H1 (cell line): Measurements from ENCODE around the gene ANKRD17. TPM values are rescaled to one million over a fixed set of nuclear protein-coding genes. Genes with fewer than 3 reads are reported as not detected.

Experiments
- CTCF ChIA-PET: fragments of 300-600 bp; sonication (Branson Sonifier 250); formaldehyde crosslinking; loops from one replicate; lab custom pipeline; 2021; ENCODE audit not compliant: partially characterized antibody; lab: Charles Lee
- POLR2A ChIA-PET: fragments of 300-600 bp; sonication (Branson Sonifier 250); formaldehyde crosslinking; loops from one replicate; lab custom pipeline; 2021; ENCODE audit warnings: inconsistent platforms; ENCODE audit not compliant: partially characterized antibody; lab: Charles Lee
- DNase-seq, 2 experiments: peaks; one replicate each; pipeline versions ENCODE4 v3.0.0 to v3.0.0-alpha.2; 2010 to 2022; ENCODE audit warnings: low spot score in 2 of 2, low read depth in 1 of 2, mixed read lengths in 1 of 2
- FAIRE-seq: peaks from 2 replicates; lab custom pipeline; 2011; peaks lifted over from hg19 to GRCh38; lab: Jason Lieb, UNC
- H2AFZ ChIP-seq: 2 replicates; pipeline ENCODE4 v1.8.1; 2012; ENCODE audit warnings: low read length, inconsistent platforms
- H2AK5ac ChIP-seq: 2 replicates; pipeline ENCODE4 v1.6.1; 2013; ENCODE audit warnings: low read depth, low read length
- H2BK120ac ChIP-seq: replicated peaks from 2 replicates; pipeline ENCODE3; 2013; ENCODE audit warnings: low read depth, low read length, inconsistent platforms
- H2BK12ac ChIP-seq: 2 replicates; pipeline ENCODE4 v1.6.1; 2013; ENCODE audit warnings: low read depth, low read length
- H2BK15ac ChIP-seq: 2 replicates; pipeline ENCODE4 v1.6.1; 2013; ENCODE audit warnings: low read length
- H2BK20ac ChIP-seq: 2 replicates; pipeline ENCODE4 v1.6.1; 2013; ENCODE audit warnings: low read length
- H2BK5ac ChIP-seq: 2 replicates; pipeline ENCODE4 v1.6.1; 2013; ENCODE audit warnings: low read depth, low read length
- H3K14ac ChIP-seq: 2 replicates; pipeline ENCODE4 v1.6.1; 2013; ENCODE audit warnings: inconsistent platforms; ENCODE audit not compliant: insufficient read length
- H3K18ac ChIP-seq: 2 replicates; pipeline ENCODE4 v1.6.1; 2013; ENCODE audit warnings: low read length; ENCODE audit errors: extremely low read depth
- H3K23ac ChIP-seq: 2 replicates; pipeline ENCODE4 v1.6.1; 2013; ENCODE audit warnings: inconsistent platforms; ENCODE audit not compliant: insufficient read length
- H3K23me2 ChIP-seq: 2 replicates; pipeline ENCODE4 v1.6.1; 2013; ENCODE audit warnings: low read depth, low read length
- H3K27ac ChIP-seq: 2 replicates; pipeline ENCODE4 v1.6.1; 2011; ENCODE audit warnings: low read depth, low read length, inconsistent platforms
- H3K27me3 ChIP-seq, 4 experiments: replicated peaks in 1 of 4; 1 replicate in 1 of 4; 2 replicates in 3 of 4; pipeline versions ENCODE4 v1.6.1 to v1.8.1; 2011 to 2013; ENCODE audit warnings: low read length in 3 of 4, mild to moderate bottlenecking in 3 of 4, inconsistent platforms in 2 of 4, mixed read lengths in 2 of 4, moderate library complexity in 1 of 4; ENCODE audit not compliant: control insufficient read depth in 3 of 4, insufficient read depth in 3 of 4; ENCODE audit errors: extremely low read depth in 1 of 4
- H3K36me3 ChIP-seq, 4 experiments: 2 replicates each; pipeline versions ENCODE4 v1.6.1 to v1.8.1; 2011 to 2013; ENCODE audit warnings: mild to moderate bottlenecking in 4 of 4, low read length in 3 of 4, moderate library complexity in 2 of 4, control low read depth in 1 of 4, inconsistent platforms in 1 of 4; ENCODE audit not compliant: insufficient read depth in 4 of 4, control insufficient read depth in 2 of 4
- H3K4ac ChIP-seq: replicated peaks from 2 replicates; pipeline ENCODE3; 2013; ENCODE audit warnings: low read length, low read depth, mixed read lengths, inconsistent platforms; ENCODE audit not compliant: insufficient read length
- H3K4me1 ChIP-seq, 4 experiments: replicated peaks in 1 of 4; 1 replicate in 1 of 4; 2 replicates in 3 of 4; pipeline versions ENCODE4 v1.6.1 to v1.8.1; 2011 to 2013; ENCODE audit warnings: low read length in 3 of 4, inconsistent platforms in 2 of 4, mixed read lengths in 1 of 4; ENCODE audit not compliant: insufficient read depth in 4 of 4, control insufficient read depth in 3 of 4
- H3K4me2 ChIP-seq, 2 experiments: 2 replicates each; pipeline versions ENCODE4 v1.6.1 to v1.8.1; 2011 to 2013; ENCODE audit warnings: low read depth in 2 of 2, low read length in 2 of 2, control low read depth in 1 of 2, inconsistent platforms in 1 of 2, mild to moderate bottlenecking in 1 of 2; ENCODE audit not compliant: insufficient read depth in 1 of 2
- H3K4me3 ChIP-seq, 4 experiments: fragments of 200-600, 300-600 bp in 1 of 4; sonication (generic), shearing (Covaris generic), sonication (Bioruptor Twin) in 1 of 4; 2 replicates each; pipeline versions ENCODE4 v1.5.1 to v1.8.1; 2011 to 2016; ENCODE audit warnings: low read length in 4 of 4, low read depth in 3 of 4, control low read depth in 2 of 4, inconsistent platforms in 2 of 4, mild to moderate bottlenecking in 2 of 4, mixed read lengths in 1 of 4, moderate library complexity in 1 of 4; ENCODE audit not compliant: insufficient read depth in 2 of 4; ENCODE audit errors: extremely low read depth in 1 of 4
- H3K56ac ChIP-seq: replicated peaks from 2 replicates; pipeline ENCODE3; 2013; ENCODE audit warnings: low read depth, mild to moderate bottlenecking, mixed read lengths, low read length, inconsistent platforms; ENCODE audit not compliant: insufficient read length
- H3K79me1 ChIP-seq: 2 replicates; pipeline ENCODE4 v1.6.1; 2013; ENCODE audit warnings: low read depth, low read length, control low read depth
- H3K79me2 ChIP-seq, 2 experiments: 2 replicates each; pipeline versions ENCODE4 v1.6.1 to v1.8.1; 2012 to 2013; ENCODE audit warnings: low read length in 2 of 2, mild to moderate bottlenecking in 2 of 2, inconsistent platforms in 1 of 2; ENCODE audit not compliant: insufficient read depth in 2 of 2, control insufficient read depth in 1 of 2
- H3K9ac ChIP-seq, 4 experiments: replicated peaks in 1 of 4; 1 replicate in 1 of 4; 2 replicates in 3 of 4; pipeline versions ENCODE4 v1.6.1 to v1.8.1; 2011 to 2013; ENCODE audit warnings: low read depth in 3 of 4, low read length in 3 of 4, control low read depth in 2 of 4, mild to moderate bottlenecking in 2 of 4, moderate library complexity in 2 of 4, inconsistent platforms in 1 of 4; ENCODE audit errors: extremely low read depth in 1 of 4
- H3K9me3 ChIP-seq, 2 experiments: 2 replicates each; pipeline versions ENCODE4 v1.6.1 to v1.8.1; 2012 to 2013; ENCODE audit warnings: mild to moderate bottlenecking in 2 of 2, moderate library complexity in 2 of 2, control low read depth in 1 of 2, inconsistent platforms in 1 of 2, low read depth in 1 of 2, low read length in 1 of 2, mixed read lengths in 1 of 2; ENCODE audit not compliant: insufficient read depth in 2 of 2
- H4K20me1 ChIP-seq, 2 experiments: replicated peaks in 1 of 2; 2 replicates each; pipeline versions ENCODE3 to v1.8.1; 2011 to 2013; ENCODE audit warnings: inconsistent platforms in 2 of 2, low read length in 2 of 2, mild to moderate bottlenecking in 1 of 2; ENCODE audit not compliant: insufficient read depth in 2 of 2, control insufficient read depth in 1 of 2
- H4K5ac ChIP-seq: 2 replicates; pipeline ENCODE4 v1.6.1; 2013; ENCODE audit warnings: low read length, low read depth, mixed read lengths, inconsistent platforms; ENCODE audit not compliant: insufficient read length
- H4K8ac ChIP-seq: 2 replicates; pipeline ENCODE4 v1.8.0; 2013; ENCODE audit warnings: mild to moderate bottlenecking, moderate library complexity, low read length, inconsistent platforms; ENCODE audit not compliant: insufficient read depth; ENCODE audit errors: extremely low read depth
- H4K91ac ChIP-seq: replicated peaks from 2 replicates; pipeline ENCODE3; 2013; ENCODE audit warnings: low read length, mixed read lengths, inconsistent platforms; ENCODE audit not compliant: insufficient read length
- ATF3 ChIP-seq: IDR thresholded peaks from 2 replicates; pipeline ENCODE4 v1.6.1; 2011; ENCODE audit warnings: low read depth, mild to moderate bottlenecking, low read length; ENCODE audit not compliant: insufficient read depth
- CBX5 ChIP-seq: fragments of 300-800, 300-1000 bp; sonication (generic); IDR thresholded peaks from 2 replicates; pipeline ENCODE4 v1.7.1; 2016; ENCODE audit warnings: antibody characterized with exemption, low read length, low read depth
- CBX8 ChIP-seq: fragments of 300-800, 300-1000 bp; sonication (generic); IDR thresholded peaks from 2 replicates; pipeline ENCODE4 v1.7.1; 2016; ENCODE audit warnings: low read depth, low read length, borderline replicate concordance
- CHD1 ChIP-seq: IDR thresholded peaks from 2 replicates; pipeline ENCODE4 v1.6.1; 2012; ENCODE audit warnings: low read depth, low read length, improper control_type of control experiment
- EP300 ChIP-seq, 2 experiments: IDR thresholded peaks; 1 replicate in 1 of 2; 2 replicates in 1 of 2; pipeline ENCODE4 v1.6.1; 2011 to 2012; ENCODE audit warnings: low read depth in 2 of 2, low read length in 2 of 2, mild to moderate bottlenecking in 2 of 2, borderline replicate concordance in 1 of 2, inconsistent platforms in 1 of 2, moderate library complexity in 1 of 2
- HDAC2 ChIP-seq, 2 experiments: fragments of 300-600 bp in 1 of 2; sonication (generic) in 1 of 2; IDR thresholded peaks; 2 replicates each; pipeline ENCODE4 v1.6.1; 2011 to 2012; ENCODE audit warnings: low read depth in 2 of 2, low read length in 2 of 2, mild to moderate bottlenecking in 2 of 2, moderate library complexity in 2 of 2, borderline replicate concordance in 1 of 2, inconsistent platforms in 1 of 2
- KDM1A ChIP-seq: fragments of 200-600, 300-600 bp; sonication (generic); IDR thresholded peaks from 2 replicates; pipeline ENCODE4 v1.7.1; 2016; ENCODE audit warnings: mild to moderate bottlenecking, low read length, borderline replicate concordance
- KDM4A ChIP-seq: IDR thresholded peaks from one replicate; pipeline ENCODE4 v1.7.1; 2012; ENCODE audit warnings: low read depth, mild to moderate bottlenecking, moderate library complexity, low read length, inconsistent platforms; ENCODE audit not compliant: severe bottlenecking
- POLR2AphosphoS5 ChIP-seq: IDR thresholded peaks from 2 replicates; pipeline ENCODE4 v1.6.1; 2011; ENCODE audit warnings: low read depth, low read length
- SRF ChIP-seq: IDR thresholded peaks from 2 replicates; pipeline ENCODE4 v1.6.1; 2011; ENCODE audit warnings: mild to moderate bottlenecking, low read depth, low read length, moderate library complexity
- TAF7 ChIP-seq: optimal IDR thresholded peaks from 2 replicates; pipeline ENCODE3; 2011; ENCODE audit warnings: low read depth, mild to moderate bottlenecking, inconsistent platforms, low read length, moderate library complexity, borderline replicate concordance
- TCF12 ChIP-seq: IDR thresholded peaks from 2 replicates; pipeline ENCODE4 v1.6.1; 2011; ENCODE audit warnings: low read depth, mild to moderate bottlenecking, low read length
- WGBS, 2 experiments: shearing (Covaris generic) in 1 of 2; methylation state at CpG; one replicate each; pipeline versions ENCODE4 v1.1.6 to v1.1.7; 2013 to 2015; ENCODE audit warnings: low lambda C conversion rate in 2 of 2, mixed read lengths in 2 of 2, inconsistent platforms in 1 of 2, low coverage in 1 of 2, missing lambda C conversion rate in 1 of 2; ENCODE audit not compliant: insufficient replicate concordance in 2 of 2, insufficient coverage in 1 of 2, insufficient read length in 1 of 2; ENCODE audit errors: extremely low coverage in 1 of 2, missing lambda C conversion rate in 1 of 2; 5-methylcytosine and 5-hydroxymethylcytosine counted together
- polyA plus RNA-seq, 7 experiments: library from polyadenylated mRNA; depleted of rRNA in 3 of 7; stranded (reverse) in 5 of 7; unstranded in 2 of 7; fragments of >200 nt in 5 of 7; fragments of 200-250 nt in 2 of 7; gene quantifications; 1 replicate in 5 of 7; 2 replicates in 1 of 7; 4 replicates in 1 of 7; pipeline versions ENCODE4 v1.2.1 to v1.2.3, GENCODE V29; 2011 to 2013; ENCODE audit warnings: missing spikeins in 2 of 7, mixed read lengths in 2 of 7
- total RNA-seq: library from RNA; stranded (reverse); fragmentation: NEBNext Ultra II Directional; extraction: Animal tissue kit (Norgen Biotek cat#: 25700); gene quantifications from 2 replicates; pipeline ENCODE4 v1.2.1, GENCODE V29; 2021
- TF ChIP-seq, protein P1 (sequence below): IDR thresholded peaks from 2 replicates; pipeline ENCODE4 v1.6.1; 2012; ENCODE audit warnings: inconsistent platforms

The ANKRD17 gene
- total and polyA plus RNA-seq, 2 of the 8 experiments (the other 6 are each of a cell fraction or from before 2014, with no cell fraction given), result 42.4 to 93.7 TPM

DNA sequence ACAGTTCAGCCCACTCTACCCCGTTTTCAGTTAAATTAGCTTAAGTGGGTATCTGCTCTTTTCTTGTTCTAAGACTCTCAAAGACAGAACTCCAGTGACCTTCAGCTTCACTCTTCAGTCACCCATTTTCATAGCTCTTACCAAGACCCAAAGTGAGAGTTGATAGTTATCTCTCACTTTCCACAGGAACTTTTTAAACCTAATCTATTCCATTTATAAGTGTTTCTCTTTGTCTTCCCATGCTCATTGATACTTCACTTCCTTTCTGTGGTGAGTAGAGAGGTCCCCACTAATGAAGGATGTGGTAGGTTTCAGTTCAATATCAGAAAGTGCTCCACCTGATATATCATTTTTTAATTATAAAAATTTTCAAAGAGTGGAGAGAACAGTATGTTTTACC, 222.5 kb downstream of the ANKRD17 start:
- no peak overlapping the region for H3K27ac ChIP-seq
- no peak overlapping the region for H3K14ac ChIP-seq
- no peaks in the 10 kb centered on the region for H3K79me1 ChIP-seq
- H3K23me2 ChIP-seq, result no peaks in the 10 kb centered on the region
- H4K20me1 ChIP-seq, result no peaks in the 10 kb centered on the region
- H2BK12ac ChIP-seq, result no peak overlapping the region
- no peak overlapping the region for H4K91ac ChIP-seq
- H3K9ac ChIP-seq, result no peak overlapping the region
- H3K4me2 ChIP-seq, result no peak overlapping the region
- FAIRE-seq (no peak), DNase-seq (no peak)
- no peak overlapping the region for H2BK15ac ChIP-seq
- no peak overlapping the region for H3K18ac ChIP-seq
- no peak overlapping the region for H3K4me3 ChIP-seq
- no peak overlapping the region for H3K56ac ChIP-seq
- H3K36me3 ChIP-seq, result no peaks in the 10 kb centered on the region
- no peak overlapping the region for H4K5ac ChIP-seq
- H3K79me2 ChIP-seq, result no peaks in the 10 kb centered on the region
- H2AFZ ChIP-seq, result no peak overlapping the region
- H2BK20ac ChIP-seq, result no peak overlapping the region
- no peak overlapping the region for H3K4ac ChIP-seq
- ChIA-PET CTCF (no interaction called here), POLR2A (no interaction called here)
- H2BK5ac ChIP-seq, result no peak overlapping the region
- H3K27me3 ChIP-seq, result peaks cover 0 to 1% (median 0%) of the 10 kb centered on the region in 4 experiments; a peak in 1 of 7 replicates
- H4K8ac ChIP-seq, result no peak overlapping the region
- no peak overlapping the region for H2BK120ac ChIP-seq
- H2AK5ac ChIP-seq, result no peak overlapping the region
- H3K9me3 ChIP-seq, result no peaks in the 10 kb centered on the region
- H3K4me1 ChIP-seq, result no peaks in the 10 kb centered on the region
- 81% methylated on average over 1 of the region's 1 CpG; no CpG with 5 or more reads in 1 of the 2 experiments for WGBS, 2 experiments
- H3K23ac ChIP-seq, result no peak overlapping the region
- no peak for TF ChIP-seq TAF7
- TF ChIP-seq KDM1A, result no peak
- TF ChIP-seq ATF3, result no peak
- no peak for TF ChIP-seq KDM4A
- no peak for TF ChIP-seq POLR2AphosphoS5
- TF ChIP-seq CBX5, result no peak
- no peak for TF ChIP-seq HDAC2 (IDR thresholded peaks at IDR 0.05; ENCODE audit: borderline replicate concordance in 1 of 2, low read depth in 2 of 2, low read length in 2 of 2)
- no peak for TF ChIP-seq CBX8
- TF ChIP-seq, protein P1, sequence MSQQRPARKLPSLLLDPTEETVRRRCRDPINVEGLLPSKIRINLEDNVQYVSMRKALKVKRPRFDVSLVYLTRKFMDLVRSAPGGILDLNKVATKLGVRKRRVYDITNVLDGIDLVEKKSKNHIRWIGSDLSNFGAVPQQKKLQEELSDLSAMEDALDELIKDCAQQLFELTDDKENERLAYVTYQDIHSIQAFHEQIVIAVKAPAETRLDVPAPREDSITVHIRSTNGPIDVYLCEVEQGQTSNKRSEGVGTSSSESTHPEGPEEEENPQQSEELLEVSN, result no peak
- no peak for TF ChIP-seq SRF
- TF ChIP-seq TCF12, result no peak
- TF ChIP-seq EP300 (IDR thresholded peaks at IDR 0.05; ENCODE audit: borderline replicate concordance in 1 of 2, low read depth in 2 of 2, low read length in 2 of 2), result no peak
- no peak for TF ChIP-seq CHD1
